BLaER1 treated with 17β-estradiol and CSF1 and Interleukin-3, amounts not matched to agents 10 nM and 100 nM (cell line): ENCODE data around the gene EI24.

Experiments used
- H3K27ac ChIP-seq, 11 experiments: shearing (Covaris generic); formaldehyde crosslinking; 2 replicates each; pipeline ENCODE4 v1.8.1; 2022
- H3K27me3 ChIP-seq, 11 experiments: shearing (Covaris generic); formaldehyde crosslinking; 2 replicates each; pipeline ENCODE4 v1.8.1; 2022
- H3K36me3 ChIP-seq, 11 experiments: shearing (Covaris generic); formaldehyde crosslinking; 2 replicates each; pipeline ENCODE4 v1.8.1; 2022
- H3K4me1 ChIP-seq, 10 experiments: shearing (Covaris generic); formaldehyde crosslinking; 2 replicates each; pipeline ENCODE4 v1.8.1; 2022
- H3K4me2 ChIP-seq, 11 experiments: shearing (Covaris generic); formaldehyde crosslinking; 2 replicates each; pipeline ENCODE4 v1.8.1; 2022
- H3K4me3 ChIP-seq, 10 experiments: shearing (Covaris generic); formaldehyde crosslinking; 2 replicates each; pipeline ENCODE4 v1.8.1; 2022
- H3K9ac ChIP-seq, 11 experiments: shearing (Covaris generic); formaldehyde crosslinking; 2 replicates each; pipeline ENCODE4 v1.8.1; 2022
- H3K9me3 ChIP-seq, 11 experiments: shearing (Covaris generic); formaldehyde crosslinking; replicated peaks in 1 of 11; 2 replicates each; pipeline ENCODE4 v1.8.1; 2022
- H4K20me1 ChIP-seq, 11 experiments: shearing (Covaris generic); formaldehyde crosslinking; 2 replicates each; pipeline ENCODE4 v1.8.1; 2022
- Cebpa-rat ChIP-seq, 11 experiments: shearing (Covaris generic); IDR thresholded peaks; 2 replicates each; pipeline ENCODE4 v1.8.1; 2022

EI24 gene

GRCh38 chr11:125551835-125552342, 17.4 kb upstream of the EI24 start:
- H3K36me3 ChIP-seq = peaks cover 0 to 6% (median 0%) of the 10 kb centered on the region in 11 experiments; a peak in 1 of 22 replicates
- H3K4me1 ChIP-seq = peaks cover 0 to 9% (median 5%) of the 10 kb centered on the region in 10 experiments; a peak in 7 of 20 replicates
- no peaks in the 10 kb centered on the region for H3K27me3 ChIP-seq
- TF ChIP-seq Cebpa-rat (IDR thresholded peaks at IDR 0.05) = no peak
- no peak overlapping the region for H3K4me3 ChIP-seq
- no peaks in the 10 kb centered on the region for H4K20me1 ChIP-seq
- H3K4me2 ChIP-seq = no peak overlapping the region
- peaks cover 56 to 74% (median 62%) of the 10 kb centered on the region in 11 experiments for H3K9me3 ChIP-seq
- H3K27ac ChIP-seq = no peak overlapping the region
- no peak overlapping the region for H3K9ac ChIP-seq

GRCh38 chr11:125552927-125553326, 16.4 kb upstream of the EI24 start:
- no peaks in the 10 kb centered on the region for H4K20me1 ChIP-seq
- no peak overlapping the region for H3K4me3 ChIP-seq
- no peak overlapping the region for H3K27ac ChIP-seq
- no peak overlapping the region for H3K4me2 ChIP-seq
- no peak overlapping the region for H3K9ac ChIP-seq
- peaks cover 0 to 9% (median 5%) of the 10 kb centered on the region in 10 experiments; a peak in 7 of 20 replicates for H3K4me1 ChIP-seq
- H3K27me3 ChIP-seq = no peaks in the 10 kb centered on the region
- H3K36me3 ChIP-seq = peaks cover 0 to 6% (median 0%) of the 10 kb centered on the region in 11 experiments; a peak in 1 of 22 replicates
- no peak for TF ChIP-seq Cebpa-rat (IDR thresholded peaks at IDR 0.05)
- peaks cover 51 to 67% (median 62%) of the 10 kb centered on the region in 11 experiments for H3K9me3 ChIP-seq

DNA sequence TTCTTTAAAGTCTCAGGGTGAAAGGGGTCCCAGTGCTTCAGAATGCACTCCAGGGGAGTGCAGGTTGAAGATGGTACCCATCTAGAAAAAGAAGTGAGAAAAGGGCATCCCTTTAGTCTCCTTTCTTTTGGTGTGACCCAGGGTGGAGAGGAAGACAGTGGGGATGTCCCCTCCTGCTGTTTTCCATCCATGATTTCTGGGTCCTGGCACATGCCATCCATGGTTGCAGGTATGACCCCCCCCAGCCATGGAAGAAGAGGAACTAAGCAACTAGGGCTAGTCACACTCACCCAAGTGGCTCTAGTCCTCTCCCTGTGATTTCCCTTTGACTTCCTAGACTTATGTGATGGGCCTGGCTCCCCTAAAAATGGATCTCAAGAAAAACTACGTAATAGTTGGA, 15.9 kb upstream of the EI24 start:
- H3K9me3 ChIP-seq = peaks cover 51 to 67% (median 61%) of the 10 kb centered on the region in 11 experiments
- H3K9ac ChIP-seq = no peak overlapping the region
- H3K36me3 ChIP-seq = peaks cover 0 to 6% (median 0%) of the 10 kb centered on the region in 11 experiments; a peak in 1 of 22 replicates
- no peak for TF ChIP-seq Cebpa-rat (IDR thresholded peaks at IDR 0.05)
- no peak overlapping the region for H3K4me3 ChIP-seq
- H3K4me1 ChIP-seq = peaks cover 0 to 9% (median 5%) of the 10 kb centered on the region in 10 experiments; a peak in 7 of 20 replicates
- H3K4me2 ChIP-seq = no peak overlapping the region
- no peak overlapping the region for H3K27ac ChIP-seq
- H3K27me3 ChIP-seq = no peaks in the 10 kb centered on the region
- no peaks in the 10 kb centered on the region for H4K20me1 ChIP-seq

- peaks cover 0 to 9% (median 5%) of the 10 kb centered on the region in 10 experiments; a peak in 7 of 20 replicates for H3K4me1 ChIP-seq
- TF ChIP-seq Cebpa-rat (IDR thresholded peaks at IDR 0.05) = no peak
- no peaks in the 10 kb centered on the region for H3K27me3 ChIP-seq
- no peak overlapping the region for H3K27ac ChIP-seq
- no peak overlapping the region for H3K9ac ChIP-seq
- H4K20me1 ChIP-seq = no peaks in the 10 kb centered on the region
- H3K9me3 ChIP-seq = peaks cover 51 to 67% (median 61%) of the 10 kb centered on the region in 11 experiments
- no peak overlapping the region; a peak in 2 of 20 replicates for H3K4me3 ChIP-seq
- no peak overlapping the region for H3K4me2 ChIP-seq
- peaks cover 0 to 6% (median 0%) of the 10 kb centered on the region in 11 experiments; a peak in 1 of 22 replicates for H3K36me3 ChIP-seq
Observed at GRCh38 chr11:125554038-125554437, 15.2 kb upstream of the EI24 start.

GRCh38 chr11:125559888-125560287, 9.4 kb upstream of the EI24 start:
- peaks cover 9 to 16% (median 13%) of the 10 kb centered on the region in 11 experiments for H3K9me3 ChIP-seq
- no peaks in the 10 kb centered on the region for H3K36me3 ChIP-seq
- H4K20me1 ChIP-seq = no peaks in the 10 kb centered on the region
- H3K4me1 ChIP-seq = no peaks in the 10 kb centered on the region
- H3K27ac ChIP-seq = no peak overlapping the region
- no peak overlapping the region for H3K4me3 ChIP-seq
- H3K4me2 ChIP-seq = no peak overlapping the region
- H3K9ac ChIP-seq = no peak overlapping the region
- TF ChIP-seq Cebpa-rat (IDR thresholded peaks at IDR 0.05) = no peak
- H3K27me3 ChIP-seq = no peaks in the 10 kb centered on the region

GRCh38 chr11:125561924-125562323, 7.4 kb upstream of the EI24 start:
- H4K20me1 ChIP-seq = no peaks in the 10 kb centered on the region
- no peak overlapping the region for H3K4me2 ChIP-seq
- H3K36me3 ChIP-seq = no peaks in the 10 kb centered on the region
- H3K27me3 ChIP-seq = no peaks in the 10 kb centered on the region
- no peak overlapping the region for H3K27ac ChIP-seq
- no peak overlapping the region for H3K9ac ChIP-seq
- no peak overlapping the region for H3K4me3 ChIP-seq
- H3K4me1 ChIP-seq = no peaks in the 10 kb centered on the region
- TF ChIP-seq Cebpa-rat (IDR thresholded peaks at IDR 0.05) = no peak
- peaks cover 0 to 12% (median 10%) of the 10 kb centered on the region in 11 experiments; a peak in 17 of 22 replicates for H3K9me3 ChIP-seq

DNA sequence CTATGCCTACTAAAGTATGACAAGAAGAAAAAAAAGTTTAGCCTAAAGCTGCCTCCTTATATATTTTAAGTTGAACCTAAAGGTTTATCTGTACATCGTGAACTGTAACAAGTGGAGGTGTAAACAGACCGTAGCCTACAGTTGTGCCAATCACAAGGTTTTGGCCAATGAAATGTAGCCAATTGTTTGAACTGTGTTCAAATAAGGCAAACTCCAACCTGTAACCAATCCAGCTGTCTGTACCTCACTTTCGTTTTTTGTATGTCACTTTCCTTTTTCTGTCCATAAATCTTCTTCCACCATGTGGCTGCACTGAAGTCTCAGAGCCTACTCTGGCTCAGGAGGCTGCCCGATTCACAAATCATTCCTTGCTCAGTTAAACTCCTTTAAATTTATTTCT, 6.8 kb upstream of the EI24 start:
- peaks cover 0 to 16% (median 13%) of the 10 kb centered on the region in 11 experiments; a peak in 17 of 22 replicates for H3K9me3 ChIP-seq
- H3K4me3 ChIP-seq = no peak overlapping the region
- no peak overlapping the region for H3K27ac ChIP-seq
- no peak overlapping the region for H3K4me2 ChIP-seq
- H3K9ac ChIP-seq = no peak overlapping the region
- no peak for TF ChIP-seq Cebpa-rat (IDR thresholded peaks at IDR 0.05)
- H4K20me1 ChIP-seq = no peaks in the 10 kb centered on the region
- H3K4me1 ChIP-seq = peaks cover 0 to 4% (median 0%) of the 10 kb centered on the region in 10 experiments; a peak in 4 of 20 replicates
- no peaks in the 10 kb centered on the region for H3K36me3 ChIP-seq
- H3K27me3 ChIP-seq = no peaks in the 10 kb centered on the region

DNA sequence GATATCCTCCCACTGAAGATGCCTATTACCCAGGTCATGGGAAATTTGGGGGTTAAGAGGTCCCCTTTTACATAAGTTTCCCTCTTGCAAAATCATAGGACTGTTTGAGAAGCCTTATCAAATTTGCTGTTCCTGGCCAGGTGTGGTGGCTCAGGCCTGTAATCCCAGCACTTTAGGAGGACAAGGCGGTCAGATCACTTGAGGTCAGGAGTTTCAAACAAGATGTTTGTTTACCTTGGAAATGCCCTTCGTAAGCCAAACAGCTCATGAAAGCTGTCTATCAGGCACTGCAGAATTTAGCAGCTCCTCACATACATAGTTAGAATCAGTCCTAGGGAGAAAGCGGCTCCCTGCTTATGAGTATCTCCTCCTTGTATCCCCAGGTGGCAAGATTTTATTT, 4.9 kb upstream of the EI24 start:
- no peak overlapping the region for H3K9ac ChIP-seq
- H3K36me3 ChIP-seq = no peaks in the 10 kb centered on the region
- H3K27ac ChIP-seq = no peak overlapping the region
- no peak overlapping the region for H3K4me3 ChIP-seq
- H3K4me1 ChIP-seq = peaks cover 0 to 18% (median 5%) of the 10 kb centered on the region in 10 experiments; a peak in 6 of 20 replicates
- peaks cover 0 to 16% (median 13%) of the 10 kb centered on the region in 11 experiments; a peak in 17 of 22 replicates for H3K9me3 ChIP-seq
- TF ChIP-seq Cebpa-rat (IDR thresholded peaks at IDR 0.05) = no peak
- no peak overlapping the region for H3K4me2 ChIP-seq
- H3K27me3 ChIP-seq = no peaks in the 10 kb centered on the region
- H4K20me1 ChIP-seq = no peaks in the 10 kb centered on the region

DNA sequence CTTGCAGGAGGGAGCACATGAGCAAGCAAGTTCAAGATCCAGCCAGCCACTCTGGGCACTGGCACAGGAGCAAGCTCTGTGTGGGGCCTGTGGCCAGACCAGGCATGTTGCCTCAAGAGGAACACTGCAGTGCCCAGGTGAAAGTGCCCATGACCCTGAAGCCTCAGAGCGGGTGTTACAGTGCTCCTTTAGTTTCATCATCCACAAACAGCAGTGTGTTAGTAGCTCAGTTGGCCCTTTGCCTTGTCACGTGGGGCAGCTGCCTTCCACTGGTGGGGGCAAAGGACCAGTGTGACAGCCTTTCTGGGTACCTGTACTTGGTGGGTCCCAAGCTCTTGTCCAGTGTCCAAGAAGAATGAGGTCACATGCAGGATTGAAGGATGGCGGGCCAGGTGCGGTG, 3.0 kb upstream of the EI24 start:
- peaks cover 0 to 3% (median 0%) of the 10 kb centered on the region in 11 experiments; a peak in 3 of 22 replicates for H3K36me3 ChIP-seq
- no peak overlapping the region for H3K4me3 ChIP-seq
- peaks cover 12 to 32% (median 17%) of the 10 kb centered on the region in 10 experiments for H3K4me1 ChIP-seq
- no peak overlapping the region for H3K27ac ChIP-seq
- TF ChIP-seq Cebpa-rat (IDR thresholded peaks at IDR 0.05) = no peak
- H3K4me2 ChIP-seq = no peak overlapping the region
- no peaks in the 10 kb centered on the region for H3K27me3 ChIP-seq
- H3K9ac ChIP-seq = no peak overlapping the region
- H4K20me1 ChIP-seq = no peaks in the 10 kb centered on the region; a peak in 2 of 22 replicates
- H3K9me3 ChIP-seq = peaks cover 0 to 16% (median 13%) of the 10 kb centered on the region in 11 experiments; a peak in 17 of 22 replicates
